HG02840 (cell line): ENCODE results near the gene RNF169.
"Not testable (repeated sequence)": the region's sequence is repeated elsewhere in the genome, so short reads cannot be mapped to it uniquely, and the experiment has no call there.

Experiments
- ATAC-seq: cut with Tn5 transposase; IDR thresholded peaks from one replicate; pipeline ENCODE4 v1.9.1; 2021; ENCODE audit warnings: mild to moderate bottlenecking, moderate library complexity, moderate number of reproducible peaks; ENCODE audit not compliant: unreplicated experiment, low FRiP score

Gene RNF169

GRCh38 chr11:74726547-74727182 is 22.0 kb upstream of the RNF169 start:
- no peak for ATAC-seq

GRCh38 chr11:74729397-74729796 is 19.3 kb upstream of the RNF169 start:
- no peak for ATAC-seq

GRCh38 chr11:74730571-74731260 is 17.9 kb upstream of the RNF169 start:
- no peak for ATAC-seq

- no peak for ATAC-seq
Measured at GRCh38 chr11:74731301-74732094, 17.2 kb upstream of the RNF169 start, which contains the start of gene CHRDL2. Gene CHRDL2 (minus strand): TSS chr11:74731426. CDS start chr11:74730888, 538 bp downstream.

GRCh38 chr11:74734559-74734925 is 14.1 kb upstream of the RNF169 start:
- ATAC-seq: no peak

- ATAC-seq: no peak
Measured at GRCh38 chr11:74735365-74735928, 13.2 kb upstream of the RNF169 start.

GRCh38 chr11:74736031-74736430 is 12.6 kb upstream of the RNF169 start:
- no peak for ATAC-seq

- ATAC-seq: no peak
Measured at GRCh38 chr11:74739546-74740270, 8.9 kb upstream of the RNF169 start.

GRCh38 chr11:74742070-74742469 is 6.6 kb upstream of the RNF169 start:
- ATAC-seq: no peak

GRCh38 chr11:74743640-74744039 is 5.0 kb upstream of the RNF169 start:
- ATAC-seq: no peak

GRCh38 chr11:74744277-74744676 is 4.4 kb upstream of the RNF169 start:
- ATAC-seq: no peak

- no peak for ATAC-seq
Measured at GRCh38 chr11:74746868-74747267, 1.8 kb upstream of the RNF169 start.

- ATAC-seq: peak; percentile 54
Measured at GRCh38 chr11:74749127-74749964, 697 bp downstream of the RNF169 start.

GRCh38 chr11:74749965-74750296 is 1.3 kb downstream of the RNF169 start:
- ATAC-seq: no peak

GRCh38 chr11:74750598-74750997 is 1.9 kb downstream of the RNF169 start:
- not testable (repeated sequence) for ATAC-seq

- ATAC-seq: no peak
Measured at GRCh38 chr11:74751303-74751702, 2.7 kb downstream of the RNF169 start.

GRCh38 chr11:74754507-74755252 is 6.0 kb downstream of the RNF169 start:
- no peak for ATAC-seq

- ATAC-seq: no peak
Measured at GRCh38 chr11:74755395-74755995, 6.8 kb downstream of the RNF169 start.

GRCh38 chr11:74756571-74756970 is 7.9 kb downstream of the RNF169 start:
- no peak for ATAC-seq
